Central memory CD4-positive, alpha-beta T cell (primary cell): Measurements from ENCODE around the gene UFD1.

ENCODE experiments used
- DNase-seq: peaks from one replicate; pipeline ENCODE4 v3.0.0; 2022

Gene UFD1

GRCh38 chr22:19494676-19495173 lies 15.7 kb upstream of the UFD1 start:
- no peak for DNase-seq

- no peak for DNase-seq
Observed at GRCh38 chr22:19494001-19494560, 15.1 kb upstream of the UFD1 start.

- no peak for DNase-seq
Observed at GRCh38 chr22:19492504-19493174, 13.6 kb upstream of the UFD1 start.

GRCh38 chr22:19490628-19491230 lies 11.7 kb upstream of the UFD1 start:
- no peak for DNase-seq

- no peak for DNase-seq
Observed at GRCh38 chr22:19488884-19489843, 10.2 kb upstream of the UFD1 start.

GRCh38 chr22:19488285-19488684 lies 9.3 kb upstream of the UFD1 start:
- no peak for DNase-seq

- DNase-seq = no peak
Observed at GRCh38 chr22:19483481-19484244, 4.7 kb upstream of the UFD1 start.

- no peak for DNase-seq
Observed at GRCh38 chr22:19482297-19482696, 3.3 kb upstream of the UFD1 start.

GRCh38 chr22:19480789-19481188 lies 1.8 kb upstream of the UFD1 start:
- DNase-seq = no peak

- DNase-seq = no peak
Observed at GRCh38 chr22:19480173-19480568, 1.2 kb upstream of the UFD1 start.

GRCh38 chr22:19479355-19480172 lies 571 bp upstream of the UFD1 start, which contains the start of gene CDC45:
TSS of gene CDC45 (plus strand) at chr22:19479920. CDS start at chr22:19479969, 49 bp downstream.
- DNase-seq = peak; percentile 94

- peak; percentile 18 for DNase-seq
Observed at GRCh38 chr22:19478045-19478900, 720 bp downstream of the UFD1 start.

- peak; percentile 8 for DNase-seq
Observed at GRCh38 chr22:19477321-19478044, 1.5 kb downstream of the UFD1 start.

GRCh38 chr22:19476023-19476422 lies 3.0 kb downstream of the UFD1 start:
- no peak for DNase-seq

- no peak for DNase-seq
Observed at GRCh38 chr22:19473578-19473977, 5.4 kb downstream of the UFD1 start.

- no peak for DNase-seq
Observed at GRCh38 chr22:19472233-19472632, 6.8 kb downstream of the UFD1 start.

- no peak for DNase-seq
Observed at GRCh38 chr22:19471572-19471971, 7.4 kb downstream of the UFD1 start.

- no peak for DNase-seq
Observed at GRCh38 chr22:19470010-19470409, 9.0 kb downstream of the UFD1 start.

- no peak for DNase-seq
Observed at GRCh38 chr22:19469421-19469820, 9.6 kb downstream of the UFD1 start.

GRCh38 chr22:19467912-19468311 lies 11.1 kb downstream of the UFD1 start:
- no peak for DNase-seq
